Measurements from ENCODE around the gene CCDC30.

Gene CCDC30

DNA sequence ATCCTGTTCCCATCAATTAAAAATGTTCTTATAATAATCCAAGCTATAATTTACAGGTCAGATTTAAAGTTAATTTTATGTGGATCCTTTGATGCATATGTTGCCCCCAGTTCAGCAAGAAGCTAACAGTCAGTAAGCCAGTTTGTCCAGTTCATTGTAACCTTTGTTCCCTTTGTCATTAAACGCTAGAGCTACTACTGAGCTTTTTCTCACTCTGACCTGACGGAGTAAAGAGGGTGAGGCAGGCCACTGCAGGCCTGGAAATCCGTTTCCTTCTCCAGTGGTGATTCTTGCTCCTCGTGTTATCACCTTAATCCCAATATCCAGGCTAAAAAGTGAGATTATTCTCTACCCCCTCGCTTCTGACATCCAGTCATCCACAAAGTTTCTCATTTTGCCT, 229.4 kb downstream of the CCDC30 start:
- DNase-seq (ENCODE audit: low read depth), result no peak

DNA sequence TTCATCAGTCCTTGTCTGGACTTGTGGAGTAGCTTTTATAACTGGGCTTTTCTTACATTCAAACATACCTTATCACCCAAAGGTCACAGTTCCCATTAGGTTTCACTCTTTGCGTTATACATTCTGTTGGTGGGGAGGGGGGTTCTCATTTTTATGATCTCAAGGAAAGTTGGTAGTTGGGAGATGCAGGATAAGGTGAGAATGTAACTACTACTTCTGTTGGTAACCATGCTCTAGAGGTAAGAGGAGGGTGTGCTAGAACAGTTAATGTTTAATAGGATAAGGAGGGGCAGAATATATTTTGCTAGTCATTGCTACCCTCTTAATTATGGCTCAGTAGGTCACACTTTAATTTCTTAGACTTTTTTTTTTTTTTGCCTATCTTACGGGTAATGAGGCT, 229.8 kb downstream of the CCDC30 start:
- no peak for DNase-seq (ENCODE audit: low read depth)

DNA sequence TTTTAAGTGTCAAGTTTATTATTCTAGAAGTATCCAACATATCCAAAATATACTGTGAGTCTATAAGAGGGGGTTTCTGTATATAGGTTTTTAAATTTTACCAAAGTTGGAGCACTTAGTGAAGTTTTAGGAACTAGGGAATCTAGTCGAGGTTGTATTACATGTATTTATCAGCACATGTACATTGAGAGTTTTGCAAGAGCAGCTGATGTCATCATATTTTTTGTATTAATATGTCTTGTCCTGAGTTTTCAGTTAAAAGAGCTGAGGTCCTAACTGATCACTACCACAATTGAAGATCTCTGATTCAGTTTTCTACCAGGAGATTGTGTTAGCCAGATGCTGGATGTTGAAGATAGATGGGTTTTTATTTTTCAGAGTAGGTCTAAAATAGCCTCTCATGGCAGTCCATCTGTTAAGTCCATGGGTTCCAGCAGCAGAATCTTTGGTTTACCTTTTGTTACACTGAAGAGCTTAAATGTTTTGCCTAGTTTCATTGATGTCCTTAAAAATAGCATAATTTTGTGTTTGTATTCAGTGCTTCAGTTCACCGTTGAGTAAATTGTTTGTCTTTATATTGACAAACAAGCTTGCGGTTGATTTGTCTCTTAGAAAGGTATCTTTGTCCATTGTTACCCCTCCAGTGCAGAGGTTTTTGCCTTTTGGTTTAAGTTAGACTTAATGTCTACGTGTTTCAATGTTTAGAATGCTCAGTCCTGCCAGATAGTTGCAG, 235.2 kb downstream of the CCDC30 start:
- DNase-seq (ENCODE audit: low read depth), result no peak

DNA sequence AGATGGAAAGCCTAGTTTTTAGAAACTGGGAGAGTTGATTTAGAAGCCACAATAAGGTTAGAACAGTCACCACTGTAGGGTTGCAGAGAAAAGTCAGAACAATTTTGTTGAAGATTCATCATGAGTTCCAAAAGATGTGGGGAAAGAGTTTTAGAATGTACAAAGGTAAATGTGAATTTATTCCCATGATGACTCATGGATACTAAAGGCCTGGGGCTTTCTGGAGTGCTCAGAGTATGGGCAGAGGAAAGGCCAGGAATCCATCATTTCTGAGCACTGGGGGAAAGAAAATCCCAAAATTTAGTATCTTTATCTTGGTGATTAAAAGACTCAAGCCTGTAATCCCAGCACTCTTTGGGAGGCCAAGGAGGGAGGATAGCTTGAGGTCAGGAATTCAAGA, 236.9 kb downstream of the CCDC30 start:
- DNase-seq (ENCODE audit: low read depth), result no peak

DNA sequence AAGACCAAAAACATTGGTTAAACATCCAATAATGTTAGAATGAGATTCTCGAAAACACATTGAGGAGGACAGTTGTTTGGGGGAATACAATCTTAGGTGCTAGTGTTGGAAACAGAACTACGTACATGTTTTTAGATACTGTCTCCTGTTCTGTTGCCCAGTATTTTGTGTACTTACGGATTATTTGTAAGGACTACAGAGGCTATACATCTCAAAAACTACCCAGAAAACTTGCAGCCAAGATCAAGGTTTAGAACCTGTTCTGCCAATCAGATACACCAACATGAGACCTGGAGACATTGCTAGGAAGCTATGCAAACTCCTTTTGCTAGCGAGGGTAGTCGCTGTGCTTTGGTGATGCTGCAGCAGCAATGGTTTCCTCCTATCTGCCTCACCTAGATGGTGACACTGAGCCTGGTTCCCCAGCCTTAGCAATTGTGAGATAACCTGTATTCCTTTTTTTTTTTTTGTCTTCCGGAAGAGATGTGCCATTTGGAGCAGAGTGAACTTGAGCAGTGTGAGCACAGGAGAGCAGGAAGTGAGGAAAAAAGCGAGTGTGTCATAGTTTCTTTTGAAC, 240.9 kb downstream of the CCDC30 start:
- DNase-seq (ENCODE audit: low read depth), result no peak

All from stimulated activated CD8-positive, alpha-beta memory T cell treated with anti-CD3 and anti-CD28 coated beads, Interleukin-4, amount 100 ng/mL, for 24 hours (primary cell).